Left cardiac atrium (tissue), 4 donors: ENCODE results near the gene TMEM106C. TPM values are rescaled to one million over a fixed set of nuclear protein-coding genes. Genes with fewer than 3 reads are reported as not detected.

Experiments used
- ATAC-seq, 2 donors: fragments of 200-7000 bp; cut with Tn5 transposase; one replicate each; pipeline ENCODE4 v1.9.1; 2020; ENCODE audit warnings: mild to moderate bottlenecking in 2 of 2, moderate library complexity in 2 of 2
- DNase-seq: peaks from one replicate; pipeline ENCODE4 v3.0.0-alpha.2; 2020
- intact Hi-C, 2 donors: fragments of 100-400 bp; cut with DNase I; formaldehyde crosslinking; loops; one replicate each; pipeline versions ENCODE4 v1.14.1 to v1.15.1; 2022 to 2023
- total RNA-seq, 2 donors: library from RNA; stranded (reverse); fragmentation: NEBNext Ultra II Directional; extraction: Animal tissue kit (Norgen Biotek cat#: 25700); gene quantifications; one replicate each; pipeline ENCODE4 v1.2.1, GENCODE V29; 2021
- donor health status: DM: no; HTN: yes; CAD: no.
- donor health status: DM: no; HTN: yes; CAD: no; lungs with severe emphysema.
- donor health status: DM: yes; HTN: yes; CAD: no.
- donor health status: Dilated cardiomyopathy.

Gene TMEM106C
- total RNA-seq, 2 donors from 2014 or later, result 47.9 to 54.9 TPM

DNA sequence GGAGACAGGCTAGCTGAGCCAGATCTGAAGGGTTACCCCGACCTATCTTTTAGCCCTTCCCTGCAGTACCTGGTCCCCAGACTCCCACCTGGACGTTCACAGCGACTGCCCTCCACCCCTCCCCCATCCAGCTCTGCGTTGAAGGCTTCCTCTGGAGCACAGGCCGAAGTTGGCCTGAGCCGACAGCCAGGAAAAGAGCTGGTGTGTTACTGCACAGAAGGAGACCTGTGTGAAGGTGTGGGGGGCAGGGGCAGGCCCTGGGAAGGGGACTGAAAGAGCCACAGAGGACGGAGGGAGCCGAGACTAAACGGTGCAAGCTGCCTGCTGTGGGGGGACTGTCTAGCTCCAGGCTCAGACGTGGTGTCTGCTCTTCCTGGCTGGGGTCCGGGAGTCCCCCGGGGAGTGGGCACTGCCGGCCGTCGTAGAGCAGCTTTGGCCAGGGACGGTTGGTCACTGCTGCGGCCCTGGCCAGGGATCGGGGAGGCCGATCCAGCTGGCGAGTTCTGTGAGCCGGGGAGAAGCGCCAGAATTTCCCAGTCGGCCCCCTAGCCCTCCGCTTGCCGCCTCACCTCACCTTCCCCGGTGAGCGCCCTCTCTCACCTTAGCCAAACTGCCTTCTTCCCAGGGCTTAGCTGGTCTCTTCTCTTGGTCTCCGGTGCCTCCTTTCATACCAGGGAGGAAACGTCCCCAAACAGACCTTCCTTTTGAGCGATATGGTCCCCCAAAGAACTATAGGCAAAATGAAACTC lies 41.8 kb downstream of the TMEM106C start:
- intact Hi-C loops, result no loop called here
- ATAC-seq (no peak), DNase-seq (no peak)

DNA sequence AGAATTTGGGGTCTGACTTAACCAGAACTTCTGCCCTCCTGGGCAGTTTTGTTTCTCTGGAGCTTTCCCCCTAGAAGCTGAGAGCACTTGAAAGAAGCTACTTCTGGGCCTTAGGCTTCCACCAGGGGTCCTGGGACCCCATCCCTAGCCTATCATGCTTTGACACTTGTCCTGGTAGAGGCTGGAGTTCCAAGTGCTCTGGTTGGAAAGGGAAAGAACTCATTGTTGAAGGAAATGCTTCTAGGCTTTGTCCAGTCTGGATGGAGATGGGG lies 42.3 kb downstream of the TMEM106C start:
- ATAC-seq, result no peak
- no peak for DNase-seq
- intact Hi-C loops, result no loop called here

DNA sequence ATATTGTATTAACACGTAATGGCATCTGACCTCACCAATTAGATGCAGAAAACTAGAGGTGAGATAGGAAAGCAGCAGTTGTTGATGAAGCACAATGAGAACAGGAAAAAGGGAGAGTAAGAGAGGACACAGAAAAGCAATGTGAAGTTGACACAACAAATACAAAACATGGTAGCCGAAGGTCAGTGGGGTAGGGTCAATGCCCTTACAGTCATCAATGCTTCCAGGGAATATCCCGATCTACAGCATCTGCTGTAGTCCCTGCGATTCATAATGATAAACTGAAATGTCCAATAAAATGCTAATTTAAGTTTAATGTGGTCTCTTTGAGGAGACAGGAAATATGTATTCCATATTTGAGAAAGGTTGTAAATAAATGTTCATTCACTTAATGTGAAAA lies 43.8 kb downstream of the TMEM106C start:
- DNase-seq, result no peak
- intact Hi-C loops, result no loop called here
- ATAC-seq, result no peak

DNA sequence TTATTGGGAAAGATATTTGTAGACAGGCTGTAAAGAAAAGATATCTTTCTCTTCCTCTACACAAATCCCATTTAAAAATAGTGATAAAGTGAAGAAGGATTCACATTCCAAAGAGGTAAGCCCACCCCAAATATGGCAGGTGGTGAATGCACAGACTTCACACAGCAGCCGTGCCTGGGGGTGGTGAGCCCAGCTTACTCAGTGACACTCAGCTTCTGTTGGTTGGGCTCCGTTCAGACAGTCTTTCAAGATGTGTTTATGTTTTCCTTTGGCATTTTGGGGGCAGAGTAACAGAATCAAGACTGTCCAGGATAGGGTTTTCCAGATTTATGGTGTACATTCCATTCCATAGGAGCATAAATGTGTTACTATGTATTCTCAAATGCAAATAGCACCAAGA lies 45.0 kb downstream of the TMEM106C start:
- no peak for DNase-seq
- ATAC-seq, result no peak
- intact Hi-C loops, result no loop called here

DNA sequence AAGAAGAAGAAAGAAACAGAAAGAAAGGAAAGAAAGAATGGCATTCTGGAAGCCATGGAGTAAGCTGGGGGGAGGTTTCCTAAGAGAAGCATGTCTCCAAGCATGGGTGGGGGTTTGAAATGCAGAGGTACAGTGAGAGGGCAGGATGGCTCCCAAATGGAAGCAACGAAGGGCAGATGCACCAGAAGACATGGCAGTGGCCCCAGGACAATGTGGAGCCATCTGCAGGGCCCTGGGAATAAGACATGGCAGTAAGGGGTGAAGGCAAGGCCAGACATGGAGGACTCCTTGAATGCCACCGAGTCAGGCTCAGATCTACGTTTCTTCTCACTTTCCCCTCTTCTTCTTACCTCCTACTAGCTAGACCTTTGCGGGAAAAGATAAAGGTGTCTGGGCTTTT lies 45.6 kb downstream of the TMEM106C start:
- intact Hi-C loops, result no loop called here
- no peak for ATAC-seq
- no peak for DNase-seq

DNA sequence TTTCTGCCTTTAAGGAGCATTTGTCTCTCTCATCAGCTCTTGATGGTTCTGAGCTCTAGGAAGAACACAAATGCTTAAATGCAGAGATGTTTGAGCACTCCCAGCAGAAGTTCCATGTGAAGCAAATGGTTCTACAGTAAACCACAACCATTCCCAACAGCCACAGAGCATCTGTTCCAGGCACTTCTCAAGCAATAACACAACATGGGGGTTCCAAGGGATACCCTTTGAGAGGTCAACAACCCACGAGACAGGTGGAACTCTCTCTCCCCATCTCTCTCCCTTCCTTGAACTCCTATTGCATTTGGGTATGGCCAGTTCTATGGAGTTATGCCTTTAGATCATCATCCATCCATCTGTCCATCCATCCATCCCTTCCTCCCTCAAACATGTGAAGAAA lies 46.1 kb downstream of the TMEM106C start:
- DNase-seq, result no peak
- intact Hi-C loops, result no loop called here
- ATAC-seq, result no peak

DNA sequence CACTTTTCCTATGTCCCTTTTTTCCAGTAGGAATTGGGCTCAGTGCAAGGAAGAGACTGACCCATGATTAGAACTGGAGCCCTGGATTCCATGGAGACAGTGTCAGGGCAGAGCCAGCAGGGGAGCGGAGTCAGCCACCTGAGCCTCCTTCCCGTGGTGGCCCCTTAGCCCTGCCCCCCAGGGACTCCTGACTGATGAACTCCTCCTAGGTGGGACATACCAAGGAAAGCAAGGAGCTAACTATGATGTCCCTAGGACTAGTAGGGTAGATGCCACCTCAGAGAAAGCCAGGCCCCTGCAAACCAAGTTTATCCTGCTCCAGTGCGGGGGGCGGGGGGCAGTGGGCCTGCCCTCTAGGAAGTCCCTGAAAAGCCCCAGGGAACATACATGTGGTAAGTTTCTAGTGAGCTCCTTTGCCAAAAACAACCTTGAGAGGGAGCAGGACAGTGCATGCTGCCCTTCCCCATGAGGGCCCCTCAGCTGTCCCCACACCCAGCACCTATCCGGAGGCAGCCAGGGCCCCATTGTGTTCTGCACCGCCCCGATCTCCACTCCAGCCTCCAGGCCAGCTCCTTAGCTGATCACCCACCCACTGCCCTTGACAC lies 47.1 kb downstream of the TMEM106C start:
- intact Hi-C loops, result no loop called here
- no peak for ATAC-seq

DNA sequence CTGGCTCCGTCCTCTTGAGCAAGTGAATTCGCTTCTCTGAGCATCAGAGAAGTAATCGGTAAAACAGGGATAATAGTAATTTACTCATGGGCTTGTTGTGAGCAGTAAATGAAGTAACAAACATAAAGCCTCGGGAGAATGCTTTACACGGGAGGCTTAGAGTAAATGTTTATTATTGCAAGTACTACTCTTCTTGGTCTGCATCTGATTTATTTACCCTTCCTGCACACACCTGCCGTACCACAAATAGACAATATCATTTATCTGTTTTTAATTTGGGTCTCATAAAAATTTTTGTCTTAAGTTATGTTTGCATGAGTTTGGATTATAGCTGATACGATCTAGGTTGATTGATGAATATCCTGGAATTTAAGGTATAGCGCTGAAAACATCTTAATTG lies 48.7 kb downstream of the TMEM106C start:
- intact Hi-C loops, result no loop called here
- DNase-seq (no peak), ATAC-seq (no peak)

More for the DNA sequence above, 47.1 kb downstream of the TMEM106C start:
- no peak for DNase-seq

DNA sequence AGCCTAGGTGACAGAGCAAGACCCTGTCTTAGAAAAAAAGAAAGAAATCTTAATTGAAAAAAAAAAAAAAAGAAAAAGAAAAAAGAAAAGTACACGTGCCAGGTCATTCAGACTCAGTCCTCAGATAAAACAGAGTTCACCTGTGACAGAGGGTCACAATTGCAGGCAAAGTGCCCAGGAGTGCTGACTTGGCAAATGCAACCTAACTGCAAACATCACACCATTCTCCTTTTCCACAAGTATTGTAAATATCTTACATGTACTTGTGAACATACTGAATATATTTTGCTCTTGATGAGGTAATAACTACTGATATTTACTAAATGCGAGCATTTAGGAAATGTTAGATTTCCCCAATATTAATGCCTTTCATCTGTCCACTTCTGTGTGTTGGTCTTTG lies 49.9 kb downstream of the TMEM106C start:
- intact Hi-C loops, result no loop called here
- DNase-seq (no peak), ATAC-seq (no peak)

DNA sequence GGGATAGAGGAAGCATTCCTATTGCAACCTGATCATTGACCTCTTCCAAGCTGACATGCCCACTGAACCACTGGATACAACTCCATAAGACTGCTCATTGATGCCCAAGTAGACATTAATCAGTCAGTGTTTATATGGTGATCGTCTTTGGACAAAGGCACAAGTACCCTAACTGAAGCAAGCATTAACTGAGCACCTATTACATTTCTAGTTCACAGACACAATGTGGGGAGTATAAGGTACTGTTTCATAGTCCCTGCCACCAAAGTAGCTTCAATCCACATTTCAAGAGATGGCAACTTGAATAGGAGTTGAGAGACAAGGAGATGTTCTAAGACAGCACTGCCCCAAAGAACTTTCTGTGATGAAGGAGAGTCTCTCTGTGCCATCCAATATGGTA lies 51.7 kb downstream of the TMEM106C start:
- DNase-seq (no peak), ATAC-seq (no peak)
- intact Hi-C loops, result no loop called here

DNA sequence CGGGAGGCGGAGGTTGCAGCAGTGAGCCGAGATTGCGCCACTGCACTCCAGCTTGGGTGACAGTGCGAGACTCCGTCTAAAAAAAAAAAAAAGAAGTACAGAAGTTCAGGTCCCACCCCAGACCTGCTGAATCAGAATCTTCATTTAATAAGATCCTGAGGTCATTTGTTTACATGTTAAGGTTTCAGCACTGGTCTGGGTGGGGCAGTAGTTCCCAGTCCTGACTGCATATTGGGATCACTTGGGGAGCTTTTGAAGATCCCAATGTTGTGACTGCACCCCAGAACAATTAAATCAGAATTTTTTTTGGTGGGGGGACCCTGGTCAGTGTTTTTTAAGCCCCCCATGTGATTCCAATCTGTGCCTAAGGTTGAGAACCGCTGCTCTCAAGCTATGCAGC lies 52.6 kb downstream of the TMEM106C start:
- intact Hi-C loops, result no loop called here
- no peak for ATAC-seq
- no peak for DNase-seq

DNA sequence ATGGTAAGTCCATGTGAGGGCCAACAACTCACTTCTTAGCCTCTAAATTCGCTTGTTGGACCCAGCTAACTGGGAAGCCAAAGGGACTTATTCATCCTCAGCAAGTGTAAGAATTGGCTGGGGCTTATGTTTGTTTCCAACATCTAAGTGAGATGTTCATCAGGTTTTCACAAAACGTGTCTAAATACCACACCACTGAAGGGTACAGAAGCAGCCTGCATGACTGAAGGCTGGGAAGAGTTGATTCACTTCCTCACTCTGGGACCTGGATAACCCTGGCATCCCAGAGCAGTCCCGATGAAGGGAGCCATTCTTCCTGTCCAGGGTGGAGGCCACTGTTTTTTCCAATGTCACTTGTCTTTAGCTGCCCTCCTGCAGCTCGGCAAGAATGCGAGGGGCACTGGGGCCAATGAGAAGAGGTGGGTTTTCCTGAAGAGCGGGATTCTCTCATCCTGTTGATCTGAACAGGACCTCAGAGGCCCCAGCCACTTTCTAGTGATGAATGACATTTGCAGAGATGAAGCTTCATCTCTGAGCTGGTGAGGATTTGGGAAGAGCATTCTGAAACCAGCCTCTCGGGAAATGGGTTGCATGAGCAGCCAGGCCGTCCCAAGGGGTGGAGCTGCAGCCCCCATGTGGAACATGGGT lies 53.1 kb downstream of the TMEM106C start:
- DNase-seq (no peak), ATAC-seq (no peak)
- intact Hi-C loops, result no loop called here

DNA sequence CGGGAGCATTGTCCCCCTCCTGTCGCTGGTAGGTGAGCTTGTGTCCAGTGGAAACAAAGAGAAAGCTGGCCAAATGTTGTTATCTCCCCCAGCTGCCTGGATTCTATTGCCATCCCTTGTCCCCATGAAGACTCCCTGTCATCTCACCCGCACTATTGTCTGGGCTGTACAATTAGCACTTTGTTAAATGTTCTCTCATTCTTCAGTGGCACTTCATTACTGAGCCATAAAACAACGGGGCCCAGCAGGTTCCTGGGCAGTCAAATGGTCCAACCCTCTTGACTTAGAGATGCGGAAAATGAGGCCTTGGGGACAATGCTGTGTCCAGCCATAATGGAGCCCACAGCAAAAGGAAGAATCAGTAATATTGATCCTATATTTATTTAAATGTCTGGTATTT lies 54.1 kb downstream of the TMEM106C start:
- intact Hi-C loops, result no loop called here
- DNase-seq, result no peak
- no peak for ATAC-seq

DNA sequence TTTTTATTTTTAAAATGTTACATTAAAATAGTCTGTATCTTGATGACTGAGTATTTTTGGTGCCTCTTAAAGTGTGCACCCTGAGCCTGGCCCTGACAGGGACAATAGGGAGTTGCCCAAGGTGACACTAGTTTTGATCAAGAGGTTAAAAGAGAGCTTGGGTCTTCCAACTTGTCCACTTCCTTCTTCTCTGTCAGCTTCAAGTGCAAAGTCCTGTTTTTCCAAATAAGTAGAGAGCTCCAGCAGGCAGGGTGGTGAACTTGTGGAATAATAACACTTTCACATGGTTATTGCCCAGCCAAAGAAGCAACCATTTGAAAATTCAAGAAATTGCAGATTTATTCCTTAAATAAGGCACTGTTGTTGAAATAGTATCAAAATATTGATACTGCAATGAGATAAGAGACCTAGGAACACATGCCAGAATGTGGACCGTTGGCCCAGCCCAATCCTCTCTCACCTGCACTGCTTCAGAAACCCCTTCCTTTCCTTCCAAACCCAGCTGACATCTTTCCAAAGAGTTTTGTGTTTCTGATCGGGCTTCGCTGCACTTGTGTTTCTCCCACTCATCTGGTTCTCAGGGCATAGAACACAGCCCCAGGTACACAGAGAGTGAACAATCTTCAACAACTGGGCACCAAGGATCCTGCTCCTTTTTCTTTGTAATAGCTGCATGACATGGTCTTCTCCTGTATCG lies 54.7 kb downstream of the TMEM106C start:
- no peak for DNase-seq
- intact Hi-C loops, result no loop called here
- no peak for ATAC-seq

Other genes with a start within 250 kb of the TMEM106C start
- gene ENDOU, start 238.1 kb upstream of the TMEM106C start, total RNA-seq, result under 1 TPM; 0.62 to 0.68 TPM
- gene RAPGEF3, start 204.7 kb upstream of the TMEM106C start, total RNA-seq, result 10 to 100 TPM; 27.3 to 35.9 TPM
- gene SLC48A1, start 190.4 kb upstream of the TMEM106C start, total RNA-seq, result 10 to 100 TPM; 22.1 to 28.9 TPM
- gene HDAC7, start 143.7 kb upstream of the TMEM106C start, total RNA-seq, result 10 to 100 TPM; 41.6 to 58.0 TPM
- 1 to 10 TPM in 1 of 2 donors, under 1 TPM in 1; 0.74 to 3.1 TPM for gene VDR, start 58.6 kb upstream of the TMEM106C start, total RNA-seq
- gene COL2A1, start 40.9 kb downstream of the TMEM106C start, total RNA-seq, result not detected
- 10 to 100 TPM in 1 of 2 donors, 1 to 10 TPM in 1; 7.2 to 10.7 TPM for gene SENP1, start 142.5 kb downstream of the TMEM106C start, total RNA-seq
- gene PFKM, start 155.8 kb downstream of the TMEM106C start, total RNA-seq, result 100 to 1,000 TPM; 202 to 260 TPM
- 10 to 100 TPM; 47.3 to 50.0 TPM for gene ASB8, start 193.9 kb downstream of the TMEM106C start, total RNA-seq
- 1 to 10 TPM; 1.2 to 1.4 TPM for gene CCDC184, start 220.0 kb downstream of the TMEM106C start, total RNA-seq
- not detected for gene OR10AD1, start 239.7 kb downstream of the TMEM106C start, total RNA-seq